ENCODE measurements around the gene SCUBE1.

The SCUBE1 gene

DNA sequence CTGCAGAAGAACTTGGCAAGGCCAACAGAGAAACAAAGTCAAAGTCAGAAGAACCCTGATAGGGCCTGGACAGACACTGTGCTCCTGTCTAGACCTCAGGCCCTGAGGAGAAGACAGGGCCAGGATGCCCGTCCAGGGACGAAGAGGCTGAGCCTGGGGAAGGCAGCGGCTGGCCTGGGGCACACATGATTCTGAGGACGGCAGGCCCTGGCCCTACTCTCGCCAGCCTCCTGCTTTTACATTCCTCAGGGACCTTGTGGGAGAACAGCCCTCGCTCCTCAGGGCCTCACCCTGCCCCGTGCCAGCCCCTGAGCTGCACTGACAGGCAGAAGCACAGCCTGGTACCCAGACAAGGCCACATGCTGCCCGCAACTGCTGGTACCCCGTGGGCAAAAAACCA is 112.6 kb downstream of the SCUBE1 start:
- no peak for TF ChIP-seq CTCF (conservative IDR thresholded peaks at IDR 0.05; ENCODE audit: low read depth)
- no peak for DNase-seq (ENCODE audit: low spot score)
- no peak overlapping the region for H3K27ac ChIP-seq
- ChIA-PET CTCF (interaction anchor here (0.6 kb wide), 1 partner anchor 48 kb away, joined by 4 read pairs; no protein-coding TSS in a partner anchor), POLR2A (ENCODE audit: low non-redundant PET) (no interaction called here)

- ChIA-PET CTCF (interaction anchor here (0.6 to 0.7 kb wide), 3 partner anchors 18 to 582 kb away, joined by 3 to 4 read pairs (median 3); no protein-coding TSS in a partner anchor), POLR2A (ENCODE audit: low non-redundant PET) (no interaction called here)
- no peak overlapping the region for H3K27ac ChIP-seq
- no peak for TF ChIP-seq CTCF (conservative IDR thresholded peaks at IDR 0.05; ENCODE audit: low read depth)
- DNase-seq (ENCODE audit: low spot score) = no peak
Measured at GRCh38 chr22:43228863-43229262, 114.3 kb downstream of the SCUBE1 start.

DNA sequence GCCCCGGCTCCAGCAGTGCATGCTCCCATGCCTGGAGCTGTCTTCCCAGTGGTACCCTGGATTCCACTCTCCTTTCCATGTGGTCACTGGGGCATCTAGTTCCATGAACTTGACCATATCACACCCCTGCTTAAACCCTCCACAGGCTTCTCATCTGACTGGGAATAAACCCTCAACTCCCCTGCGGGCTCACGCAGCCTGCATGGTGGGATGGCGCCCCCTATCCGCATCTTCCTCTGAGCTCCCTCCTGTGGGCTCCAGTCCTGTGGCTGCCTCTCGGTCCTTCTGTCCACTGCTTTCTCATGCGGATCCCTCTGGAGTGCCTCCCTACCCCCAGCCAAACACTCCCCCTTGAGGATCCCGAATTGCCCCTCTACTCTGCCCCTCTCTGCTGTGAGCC is 114.8 kb downstream of the SCUBE1 start:
- no peak for TF ChIP-seq CTCF (conservative IDR thresholded peaks at IDR 0.05; ENCODE audit: low read depth)
- DNase-seq (ENCODE audit: low spot score) = peak; percentile 11
- ChIA-PET POLR2A (ENCODE audit: low non-redundant PET) (no interaction called here), CTCF (interaction anchor here (0.6 kb wide), 2 partner anchors 18 to 581 kb away, joined by 3 to 4 read pairs; no protein-coding TSS in a partner anchor)
- H3K27ac ChIP-seq = no peak overlapping the region

DNA sequence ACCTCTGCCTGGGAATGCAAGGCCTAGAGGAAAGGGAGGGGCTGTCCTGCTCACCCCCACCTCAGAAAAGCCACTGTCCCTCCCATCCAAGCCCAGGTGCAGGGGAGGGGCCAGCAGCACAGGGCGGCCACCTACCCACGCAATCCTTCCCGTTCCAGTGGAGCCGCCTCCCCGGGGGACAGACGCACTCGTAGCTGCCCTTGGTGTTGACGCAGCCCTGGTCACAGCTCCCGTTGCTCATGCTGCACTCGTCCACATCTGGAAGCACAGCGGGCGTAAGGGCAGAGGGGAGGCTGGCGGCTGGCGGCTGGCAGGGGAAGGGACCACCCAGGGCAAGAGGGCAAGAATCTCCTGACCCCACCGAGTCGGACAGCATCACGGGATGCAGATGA is 115.9 kb downstream of the SCUBE1 start:
- no peak overlapping the region for H3K27ac ChIP-seq
- no peak for DNase-seq (ENCODE audit: low spot score)
- ChIA-PET CTCF (interaction anchor here (0.6 kb wide), 1 partner anchor 173 kb away, joined by 6 read pairs; no protein-coding TSS in a partner anchor), POLR2A (ENCODE audit: low non-redundant PET) (no interaction called here)
- TF ChIP-seq CTCF (conservative IDR thresholded peaks at IDR 0.05; ENCODE audit: low read depth) = no peak

GRCh38 chr22:43226377-43227238 is 116.6 kb downstream of the SCUBE1 start:
- CTCF ChIA-PET = no interaction called here
- H3K27ac ChIP-seq = no peak overlapping the region
- peak; percentile 10 for DNase-seq (ENCODE audit: low spot score)
- POLR2A ChIA-PET (ENCODE audit: low non-redundant PET) = no interaction called here
- TF ChIP-seq CTCF (conservative IDR thresholded peaks at IDR 0.05; ENCODE audit: low read depth) = no peak

DNA sequence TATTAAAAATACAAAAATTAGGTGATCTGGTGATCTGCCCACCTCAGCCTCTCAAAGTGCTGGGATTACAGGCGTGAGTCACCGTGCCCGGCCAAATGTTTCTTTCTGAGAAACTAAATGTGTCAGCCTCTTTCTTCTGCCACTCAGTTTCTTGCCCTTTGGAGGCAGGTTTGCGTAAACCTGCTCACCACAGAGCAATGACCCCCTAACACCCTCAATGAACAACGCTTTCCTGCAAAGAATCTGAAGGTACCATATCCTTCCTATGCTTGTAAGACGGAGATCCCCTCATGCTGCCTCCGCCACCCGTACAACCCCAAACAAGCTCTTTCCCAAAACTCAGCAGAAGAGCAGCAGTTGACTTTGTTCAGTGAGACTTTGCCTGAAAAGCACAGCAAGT is 117.6 kb downstream of the SCUBE1 start:
- ChIA-PET CTCF (no interaction called here), POLR2A (ENCODE audit: low non-redundant PET) (no interaction called here)
- no peak for DNase-seq (ENCODE audit: low spot score)
- TF ChIP-seq CTCF (conservative IDR thresholded peaks at IDR 0.05; ENCODE audit: low read depth) = no peak
- H3K27ac ChIP-seq = no peak overlapping the region
